ENCODE data around the gene DSC1. TPM values are rescaled to one million over a fixed set of nuclear protein-coding genes. Genes with fewer than 3 reads are reported as not detected.

Gene DSC1
- total RNA-seq, 1 experiment from 2014 or later = not detected

GRCh38 chr18:31116853-31117595 is 45.6 kb downstream of the DSC1 start:
- Histone ChIP-seq H3K4me3 (no peak overlapping the region), H3K9me3 (replicated peaks) (no peaks in the 10 kb centered on the region), H3K27ac (no peak overlapping the region), H3K36me3 (no peaks in the 10 kb centered on the region), H3K27me3 (replicated peaks) (no peaks in the 10 kb centered on the region), H3K4me1 (replicated peaks) (no peaks in the 10 kb centered on the region)
- DNase-seq (ENCODE audit: low read depth in 1 of 2, low spot score in 2 of 2) = no peak

GRCh38 chr18:31112804-31113203 is 49.9 kb downstream of the DSC1 start:
- Histone ChIP-seq H3K9me3 (replicated peaks) (no peaks in the 10 kb centered on the region), H3K4me3 (no peak overlapping the region), H3K36me3 (no peaks in the 10 kb centered on the region), H3K27me3 (replicated peaks) (no peaks in the 10 kb centered on the region), H3K27ac (no peak overlapping the region), H3K4me1 (replicated peaks) (no peaks in the 10 kb centered on the region)
- no peak for DNase-seq (ENCODE audit: low read depth in 1 of 2, low spot score in 2 of 2)

- no peak overlapping the region for H3K27ac ChIP-seq
- H3K36me3 ChIP-seq = no peaks in the 10 kb centered on the region
- DNase-seq (ENCODE audit: low read depth in 1 of 2, low spot score in 2 of 2) = no peak
- peaks cover 14% of the 10 kb centered on the region for H3K27me3 ChIP-seq (replicated peaks)
- H3K4me1 ChIP-seq (replicated peaks) = no peaks in the 10 kb centered on the region
- H3K9me3 ChIP-seq (replicated peaks) = no peaks in the 10 kb centered on the region
- no peak overlapping the region for H3K4me3 ChIP-seq
These were observed 56.9 kb downstream of the DSC1 start for GRCh38 chr18:31105733-31106132.

- no peaks in the 10 kb centered on the region for H3K4me1 ChIP-seq (replicated peaks)
These were observed 58.2 kb downstream of the DSC1 start for GRCh38 chr18:31104444-31104843.

GRCh38 chr18:31103423-31103822 is 59.2 kb downstream of the DSC1 start:
- Histone ChIP-seq H3K36me3 (no peaks in the 10 kb centered on the region), H3K4me1 (replicated peaks) (no peaks in the 10 kb centered on the region), H3K27ac (no peak overlapping the region), H3K27me3 (replicated peaks) (peaks cover 14% of the 10 kb centered on the region), H3K4me3 (no peak overlapping the region), H3K9me3 (replicated peaks) (no peaks in the 10 kb centered on the region)
- DNase-seq (ENCODE audit: low read depth in 1 of 2, low spot score in 2 of 2) = no peak

More at GRCh38 chr18:31104444-31104843, 58.2 kb downstream of the DSC1 start:
- H3K36me3 ChIP-seq = no peaks in the 10 kb centered on the region
- DNase-seq (ENCODE audit: low read depth in 1 of 2, low spot score in 2 of 2) = no peak
- peaks cover 14% of the 10 kb centered on the region for H3K27me3 ChIP-seq (replicated peaks)
- no peak overlapping the region for H3K27ac ChIP-seq
- no peaks in the 10 kb centered on the region for H3K9me3 ChIP-seq (replicated peaks)
- H3K4me3 ChIP-seq = no peak overlapping the region

- Histone ChIP-seq H3K9me3 (replicated peaks) (no peaks in the 10 kb centered on the region), H3K4me3 (no peak overlapping the region), H3K4me1 (replicated peaks) (no peaks in the 10 kb centered on the region), H3K27me3 (replicated peaks) (peaks cover 14% of the 10 kb centered on the region), H3K27ac (no peak overlapping the region), H3K36me3 (no peaks in the 10 kb centered on the region)
- no peak for DNase-seq (ENCODE audit: low read depth in 1 of 2, low spot score in 2 of 2)
These were observed 59.7 kb downstream of the DSC1 start for GRCh38 chr18:31102941-31103340.

- Histone ChIP-seq H3K4me3 (peak within 1 kb of the TSS; percentile 42), H3K9me3 (replicated peaks) (no peaks in the 10 kb centered on the region), H3K36me3 (no peaks in the 10 kb centered on the region), H3K27ac (no peak within 1 kb of the TSS), H3K27me3 (replicated peaks) (peaks cover 14% of the 10 kb centered on the region), H3K4me1 (replicated peaks) (no peaks in the 10 kb centered on the region)
- peak in 1 of 2 experiments; percentile 5 for DNase-seq (ENCODE audit: low read depth in 1 of 2, low spot score in 2 of 2)
These were observed 60.5 kb downstream of the DSC1 start, which contains the start of gene DSC2 for GRCh38 chr18:31102025-31102684. TSS of gene DSC2 (minus strand) at chr18:31102421. CDS start at chr18:31101971, 450 bp downstream.

GRCh38 chr18:31101183-31102024 is 61.3 kb downstream of the DSC1 start:
- Histone ChIP-seq H3K36me3 (no peaks in the 10 kb centered on the region), H3K4me1 (replicated peaks) (no peaks in the 10 kb centered on the region), H3K4me3 (peak overlapping the region; percentile 42), H3K27ac (no peak overlapping the region), H3K27me3 (replicated peaks) (peaks cover 14% of the 10 kb centered on the region), H3K9me3 (replicated peaks) (no peaks in the 10 kb centered on the region)
- no peak for DNase-seq (ENCODE audit: low read depth in 1 of 2, low spot score in 2 of 2)

GRCh38 chr18:31100436-31101182 is 62.0 kb downstream of the DSC1 start:
- Histone ChIP-seq H3K27me3 (replicated peaks) (peaks cover 14% of the 10 kb centered on the region), H3K4me1 (replicated peaks) (no peaks in the 10 kb centered on the region), H3K36me3 (no peaks in the 10 kb centered on the region), H3K9me3 (replicated peaks) (no peaks in the 10 kb centered on the region), H3K27ac (no peak overlapping the region), H3K4me3 (peak overlapping the region; percentile 42)
- no peak for DNase-seq (ENCODE audit: low read depth in 1 of 2, low spot score in 2 of 2)

- no peak overlapping the region for H3K4me3 ChIP-seq
- peaks cover 14% of the 10 kb centered on the region for H3K27me3 ChIP-seq (replicated peaks)
- no peaks in the 10 kb centered on the region for H3K36me3 ChIP-seq
- no peaks in the 10 kb centered on the region for H3K9me3 ChIP-seq (replicated peaks)
- no peaks in the 10 kb centered on the region for H3K4me1 ChIP-seq (replicated peaks)
- no peak for DNase-seq (ENCODE audit: low read depth in 1 of 2, low spot score in 2 of 2)
- H3K27ac ChIP-seq = no peak overlapping the region
These were observed 63.0 kb downstream of the DSC1 start for GRCh38 chr18:31099450-31100230.

- H3K27ac ChIP-seq = no peak overlapping the region
- no peak overlapping the region for H3K4me3 ChIP-seq
- H3K9me3 ChIP-seq (replicated peaks) = no peaks in the 10 kb centered on the region
- H3K4me1 ChIP-seq (replicated peaks) = no peaks in the 10 kb centered on the region
- peaks cover 14% of the 10 kb centered on the region for H3K27me3 ChIP-seq (replicated peaks)
- H3K36me3 ChIP-seq = no peaks in the 10 kb centered on the region
- DNase-seq (ENCODE audit: low read depth in 1 of 2, low spot score in 2 of 2) = no peak
These were observed 63.8 kb downstream of the DSC1 start for GRCh38 chr18:31098878-31099277.

- no peak overlapping the region for H3K4me3 ChIP-seq
- H3K27me3 ChIP-seq (replicated peaks) = peaks cover 8% of the 10 kb centered on the region
- no peaks in the 10 kb centered on the region for H3K4me1 ChIP-seq (replicated peaks)
- H3K27ac ChIP-seq = no peak overlapping the region
- H3K36me3 ChIP-seq = no peaks in the 10 kb centered on the region
- no peak for DNase-seq (ENCODE audit: low read depth in 1 of 2, low spot score in 2 of 2)
- H3K9me3 ChIP-seq (replicated peaks) = no peaks in the 10 kb centered on the region
These were observed 65.0 kb downstream of the DSC1 start for GRCh38 chr18:31097666-31098065.

- no peak overlapping the region for H3K4me3 ChIP-seq
- no peaks in the 10 kb centered on the region for H3K36me3 ChIP-seq
- no peaks in the 10 kb centered on the region for H3K27me3 ChIP-seq (replicated peaks)
- no peak for DNase-seq (ENCODE audit: low read depth in 1 of 2, low spot score in 2 of 2)
- no peaks in the 10 kb centered on the region for H3K9me3 ChIP-seq (replicated peaks)
- H3K27ac ChIP-seq = no peak overlapping the region
- H3K4me1 ChIP-seq (replicated peaks) = no peaks in the 10 kb centered on the region
These were observed 68.8 kb downstream of the DSC1 start for GRCh38 chr18:31093880-31094279.
